HG03196 (cell line): ENCODE data around the gene PTPRC.

Experiments
- ATAC-seq: cut with Tn5 transposase; IDR thresholded peaks from one replicate; pipeline ENCODE4 v1.9.1; 2021; ENCODE audit not compliant: unreplicated experiment

PTPRC gene

GRCh38 chr1:198620951-198621824 lies 17.7 kb upstream of the PTPRC start:
- ATAC-seq = peak; percentile 77

DNA sequence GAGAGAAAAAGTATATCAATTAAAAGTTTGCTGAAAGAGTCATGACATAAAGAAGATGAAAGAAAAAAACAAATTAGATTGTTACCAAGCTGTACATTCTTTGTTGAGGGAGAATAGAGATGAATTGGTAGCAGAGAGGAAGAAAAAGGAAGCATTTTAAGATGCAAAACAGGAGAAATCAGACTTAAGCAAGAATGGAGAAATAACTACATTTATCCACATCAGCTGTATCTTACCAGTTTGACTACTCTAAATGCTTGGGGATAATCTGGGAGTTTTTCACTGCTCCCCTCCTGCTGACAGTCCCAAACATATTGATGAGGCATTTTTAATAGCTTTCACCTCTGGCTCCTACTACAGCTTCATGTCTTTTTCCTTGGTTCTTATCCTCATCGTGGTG lies 16.8 kb upstream of the PTPRC start:
- ATAC-seq = no peak

DNA sequence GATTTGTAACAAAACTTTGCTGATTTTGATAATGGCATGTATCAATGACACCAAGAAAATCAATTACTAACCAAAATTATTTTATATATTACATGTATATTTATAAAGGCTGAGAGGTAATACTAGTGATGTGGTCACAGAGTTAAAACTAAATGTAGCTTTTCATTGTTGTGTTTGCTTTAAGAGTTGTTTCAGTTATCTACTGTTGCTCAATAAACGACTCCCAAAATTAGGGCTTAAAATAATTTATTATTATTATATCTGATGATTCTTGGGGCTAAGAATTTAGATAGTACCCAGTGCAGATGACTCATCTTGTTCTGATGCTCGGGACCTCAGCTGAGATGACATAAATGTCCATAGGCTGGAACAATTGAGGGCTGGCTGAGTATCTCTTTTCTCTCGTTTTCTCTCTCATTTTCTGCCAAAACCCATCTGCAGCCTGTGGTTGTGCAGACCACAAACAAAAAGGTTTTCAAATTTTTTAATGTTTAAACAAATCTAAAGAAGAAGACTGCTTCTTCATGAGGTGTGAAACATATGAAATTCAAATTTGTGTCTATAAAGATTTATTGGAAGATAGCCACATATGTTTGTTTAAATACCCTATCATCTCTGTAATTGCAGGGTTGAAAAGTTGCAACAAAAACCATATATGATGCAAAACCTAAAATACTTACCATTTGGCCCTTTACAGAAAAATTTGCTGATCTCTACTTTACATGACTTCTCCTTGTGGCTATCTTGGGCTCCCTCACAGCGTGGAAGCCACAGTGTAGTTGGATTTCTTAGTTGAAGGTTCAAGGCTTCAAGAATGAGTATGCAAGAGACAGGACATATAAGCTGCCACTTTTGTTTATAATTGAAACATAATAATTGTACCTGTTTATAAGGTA lies 14.8 kb upstream of the PTPRC start:
- ATAC-seq = peak; percentile 23

DNA sequence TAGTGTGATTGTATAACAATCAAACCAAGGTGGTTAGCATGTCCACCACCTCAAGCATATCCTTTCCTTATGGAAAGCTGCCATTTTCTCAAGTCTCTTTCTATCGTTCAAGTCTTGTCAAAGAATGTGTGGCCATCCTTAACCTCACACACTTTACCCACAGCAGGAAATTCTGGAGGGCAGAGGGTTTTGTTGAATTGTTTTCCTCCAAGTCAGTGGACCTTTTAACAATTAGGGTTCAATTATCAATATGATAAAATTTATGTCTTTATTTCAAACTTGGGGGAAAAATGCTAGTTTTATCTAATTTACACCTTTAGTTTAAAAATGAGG lies 14.2 kb upstream of the PTPRC start:
- no peak for ATAC-seq

DNA sequence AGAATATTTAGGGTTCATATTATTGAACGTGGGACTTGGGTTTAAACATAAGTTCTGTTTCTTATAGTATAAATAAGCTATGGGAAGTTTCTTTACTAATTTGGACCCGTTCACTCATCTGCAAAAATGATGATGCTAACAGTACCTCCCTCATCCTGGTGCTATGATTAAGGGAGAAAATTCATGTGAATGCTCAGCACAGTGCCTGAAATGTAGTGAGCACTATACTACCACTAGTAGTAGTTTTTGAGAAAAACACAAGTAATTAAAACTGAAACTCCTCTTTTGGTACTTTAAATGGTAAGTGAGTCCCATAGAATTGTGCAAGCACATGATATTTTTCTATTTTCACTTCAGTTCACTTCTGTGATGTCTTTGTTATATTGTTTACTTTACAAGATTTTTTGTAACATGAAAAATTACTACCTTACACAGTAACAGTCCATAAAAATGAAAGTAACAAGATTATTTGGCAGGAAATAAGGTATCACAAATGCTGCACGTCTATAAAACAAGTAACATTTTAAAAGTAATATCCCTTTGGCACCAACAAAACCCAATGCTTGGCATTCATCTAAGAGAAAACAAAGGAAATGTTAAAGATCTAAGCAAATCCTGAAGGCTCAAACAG lies 11.3 kb upstream of the PTPRC start:
- no peak for ATAC-seq

DNA sequence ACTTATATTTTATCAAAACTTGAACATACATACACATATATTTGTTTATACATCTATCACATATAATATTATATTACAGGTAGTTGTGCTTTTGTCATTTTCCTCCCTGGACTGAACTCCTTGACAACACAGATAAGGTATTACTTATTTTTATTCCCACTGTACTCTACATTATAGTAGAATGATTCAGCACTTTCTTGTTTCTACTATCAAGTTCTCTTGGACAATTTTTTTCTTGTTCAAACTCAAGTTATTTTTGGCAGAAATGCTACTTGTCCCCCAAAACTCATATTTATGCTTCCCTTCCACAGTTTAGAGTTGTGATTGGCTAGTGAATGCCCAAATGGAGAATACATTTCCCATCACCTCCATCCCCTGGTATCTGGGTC lies 10.8 kb upstream of the PTPRC start:
- no peak for ATAC-seq

- no peak for ATAC-seq
Observed at GRCh38 chr1:198629610-198630009, 9.2 kb upstream of the PTPRC start.

GRCh38 chr1:198630863-198631262 lies 8.0 kb upstream of the PTPRC start:
- no peak for ATAC-seq

GRCh38 chr1:198631292-198631691 lies 7.5 kb upstream of the PTPRC start:
- ATAC-seq = no peak

GRCh38 chr1:198632007-198632406 lies 6.8 kb upstream of the PTPRC start:
- no peak for ATAC-seq

- no peak for ATAC-seq
Observed at GRCh38 chr1:198633675-198634121, 5.1 kb upstream of the PTPRC start.

DNA sequence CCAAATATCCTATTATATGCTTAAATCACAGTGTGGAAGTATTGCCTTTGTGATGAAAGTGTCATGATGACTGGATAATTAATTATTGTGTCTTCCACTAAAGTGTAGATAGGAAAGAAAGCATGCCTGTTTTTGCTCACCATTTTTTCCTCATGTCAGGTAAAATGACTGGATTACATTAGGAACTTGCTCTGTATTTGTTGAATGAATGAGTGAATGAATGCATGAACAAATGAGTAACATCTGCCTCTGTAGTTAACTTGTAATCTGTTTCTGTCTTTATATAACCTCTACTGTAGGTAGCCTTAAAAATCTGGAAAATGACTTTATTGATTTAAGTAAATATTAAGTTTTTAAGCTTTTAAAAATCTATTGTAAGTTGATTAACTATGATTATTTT lies 2.9 kb upstream of the PTPRC start:
- ATAC-seq = no peak

GRCh38 chr1:198636391-198636790 lies 2.4 kb upstream of the PTPRC start:
- no peak for ATAC-seq

DNA sequence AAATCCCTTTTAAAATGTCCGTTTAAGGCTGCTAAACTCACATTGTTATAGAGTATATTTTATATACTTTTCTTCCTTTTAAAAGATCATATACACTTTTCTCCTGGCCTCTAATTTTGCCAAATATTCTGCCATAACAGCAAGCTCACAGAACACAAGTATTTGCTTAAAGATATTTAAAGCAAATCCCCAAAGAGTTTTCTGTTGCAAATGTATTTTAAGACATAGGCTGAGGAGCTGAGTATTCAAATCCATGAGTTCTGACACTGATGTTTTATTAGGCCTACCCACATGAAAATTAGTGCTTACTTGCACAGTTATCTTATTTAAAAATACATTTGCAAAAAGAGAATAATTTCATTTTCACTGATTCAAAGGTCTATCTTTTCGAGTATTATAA lies 1.7 kb upstream of the PTPRC start:
- ATAC-seq = no peak

DNA sequence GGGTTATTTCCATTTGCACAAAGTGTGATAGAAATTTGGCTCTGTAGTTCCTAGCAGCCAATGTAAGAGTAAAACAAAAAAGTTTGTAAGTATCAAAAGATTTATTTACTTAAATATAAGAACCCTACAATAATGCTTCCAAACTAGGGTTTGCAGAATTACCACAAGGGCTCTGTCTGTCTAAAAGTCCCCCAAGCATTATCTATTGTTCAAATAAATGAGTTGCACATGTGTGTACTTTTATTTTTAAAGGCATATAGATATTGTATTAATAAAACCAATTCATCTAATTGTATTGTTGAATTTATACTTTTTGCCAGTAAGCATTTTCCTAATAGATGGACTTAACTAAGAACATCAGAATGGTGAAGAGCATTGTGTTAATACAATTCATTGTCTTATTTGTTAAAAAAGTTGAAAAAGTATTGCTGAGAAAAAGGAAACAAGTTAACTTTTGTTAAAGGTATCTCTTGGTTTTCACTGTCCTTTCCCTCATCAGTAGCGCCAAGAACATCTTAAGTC lies 863 bp upstream of the PTPRC start:
- ATAC-seq = no peak

DNA sequence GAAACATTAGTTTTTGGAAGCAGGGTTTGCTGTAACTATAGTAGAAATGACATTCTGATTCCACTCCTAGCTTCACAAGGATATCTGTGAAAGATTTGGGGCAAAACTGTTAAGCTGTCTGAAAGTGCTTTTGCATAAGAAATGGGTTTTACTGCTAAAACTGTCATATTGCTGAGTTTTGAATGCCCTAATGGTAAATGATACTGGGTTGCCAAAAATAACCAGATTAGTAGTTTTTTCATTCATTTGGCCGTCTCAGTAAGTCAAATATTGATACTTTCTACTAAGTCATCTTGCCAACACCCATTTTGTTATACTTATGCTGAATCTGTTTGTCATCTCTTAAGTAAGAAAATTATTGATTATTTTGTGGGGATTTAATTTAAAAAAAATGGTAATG lies 399 bp upstream of the PTPRC start:
- ATAC-seq = peak; percentile 23

- no peak for ATAC-seq
Observed at GRCh38 chr1:198639671-198640143, 867 bp downstream of the PTPRC start.

DNA sequence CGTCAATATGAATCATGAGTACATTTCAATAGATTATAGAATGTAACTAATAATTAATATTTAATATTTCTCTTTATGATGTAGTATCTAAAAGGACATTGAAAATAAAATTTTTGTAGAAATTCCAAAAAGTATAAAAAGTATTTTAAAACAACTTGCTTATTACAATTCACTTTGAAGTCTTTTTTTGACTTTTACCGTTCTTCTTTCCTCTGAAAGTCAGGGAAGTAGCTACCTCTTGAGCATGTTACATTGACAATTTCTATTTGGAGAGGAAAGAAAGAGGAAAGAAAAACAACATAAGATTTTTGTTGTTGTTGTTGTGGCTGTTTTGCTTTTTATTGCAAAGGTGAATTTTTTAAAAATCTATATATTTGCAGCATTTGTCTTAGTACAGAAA lies 1.3 kb downstream of the PTPRC start:
- ATAC-seq = no peak

DNA sequence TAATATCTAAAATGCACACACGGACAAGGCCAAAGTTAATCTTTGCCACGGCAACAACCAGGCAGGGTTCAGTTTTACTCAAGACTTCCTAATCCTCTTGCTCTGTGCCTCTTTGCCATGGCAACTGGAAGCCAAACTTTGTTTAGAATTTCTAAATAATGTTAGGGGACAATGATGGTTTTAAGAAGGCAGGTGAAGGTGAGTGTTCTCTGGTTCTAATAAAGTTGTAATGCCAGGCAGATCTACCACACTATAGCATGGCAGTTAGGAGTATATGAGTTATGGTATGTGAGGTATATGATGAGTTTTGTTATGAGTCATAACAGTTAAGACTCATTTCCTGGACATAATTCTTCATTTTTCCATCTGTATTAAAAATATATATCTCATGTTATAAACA lies 2.7 kb downstream of the PTPRC start:
- ATAC-seq = peak; percentile 53

DNA sequence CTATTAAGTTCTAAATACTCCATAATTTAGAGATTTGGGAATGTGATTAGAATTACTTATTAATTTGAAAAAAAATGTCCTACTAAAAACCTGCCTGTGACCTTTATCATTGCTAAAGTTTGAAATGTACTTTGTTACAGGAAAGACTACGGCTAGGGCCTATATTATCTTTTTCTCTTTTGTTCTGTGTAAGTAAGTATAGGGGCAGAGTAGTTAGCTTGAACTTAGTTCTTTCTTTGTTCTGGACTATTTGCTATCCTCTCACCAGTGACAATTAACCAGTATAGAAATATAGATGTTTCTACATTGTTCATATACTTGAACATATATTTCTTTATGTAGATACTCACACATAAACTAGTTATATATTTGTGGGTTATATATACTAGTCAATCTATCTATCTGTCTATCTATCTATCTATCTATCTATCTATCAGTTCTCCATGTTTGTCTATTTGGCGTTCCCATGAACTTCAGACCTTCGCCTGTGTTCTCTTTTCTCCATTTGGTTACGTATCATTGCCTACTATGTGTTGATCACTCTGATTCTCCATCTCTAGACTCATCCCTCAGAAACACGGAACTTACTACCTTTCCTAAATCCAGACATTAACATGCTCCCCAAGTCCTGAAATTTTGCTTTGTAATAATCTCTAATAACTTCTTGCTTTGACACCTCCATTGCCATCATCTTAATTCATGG lies 3.3 kb downstream of the PTPRC start:
- no peak for ATAC-seq

DNA sequence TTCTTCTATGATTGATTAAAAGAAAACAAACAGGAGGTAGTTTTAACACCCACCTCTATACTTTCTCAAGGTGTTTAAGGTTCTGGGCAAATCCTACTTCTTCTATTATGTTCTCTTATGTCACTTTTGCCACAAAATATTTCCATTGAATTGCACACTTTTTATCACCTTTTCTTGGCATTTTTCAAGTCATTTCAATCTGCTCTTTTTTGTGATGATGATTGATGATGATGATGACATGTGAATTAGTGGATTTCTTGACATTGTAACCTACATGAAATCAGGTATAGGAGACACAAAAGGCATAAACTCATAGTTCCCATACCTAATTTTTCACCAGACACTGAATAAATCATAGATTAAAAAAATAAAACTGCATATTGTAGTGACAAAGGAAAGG lies 4.1 kb downstream of the PTPRC start:
- ATAC-seq = no peak
